IMR-90 (cell line): ENCODE measurements around the gene GNL3L. TPM values are rescaled to one million over a fixed set of nuclear protein-coding genes. Genes with fewer than 3 reads are reported as not detected.

Experiments
- CTCF ChIP-seq: conservative IDR thresholded peaks from 2 replicates; pipeline ENCODE4 v1.5.1; 2012; ENCODE audit warnings: mild to moderate bottlenecking, low read depth, low read length, improper control_type of control experiment
- polyA plus RNA-seq, 3 experiments: library from polyadenylated mRNA; depleted of rRNA; stranded (reverse); fragments of >200 nt; gene quantifications; 2 replicates each; pipeline ENCODE4 v1.2.3, GENCODE V29; 2012; ENCODE audit warnings: low replicate concordance in 1 of 3
- total RNA-seq: library from RNA; depleted of rRNA; stranded (reverse); fragments of >200 nt; gene quantifications from 2 replicates; pipeline ENCODE4 v1.2.3, GENCODE V29; 2012

Gene GNL3L
- total and polyA plus RNA-seq, 2 of the 4 experiments (the other 2 are of a cell fraction) = 16.5 to 48.8 TPM

- TF ChIP-seq CTCF = no peak
Observed at GRCh38 chrX:54494989-54495813, 34.8 kb upstream of the GNL3L start (continued).
